ENCODE results near the gene FNDC3B. TPM values are rescaled to one million over a fixed set of nuclear protein-coding genes. Genes with fewer than 3 reads are reported as not detected.

Gene FNDC3B
- total and polyA plus RNA-seq, 9 of the 15 experiments (the other 6 are each of a cell fraction or from before 2014, with no cell fraction given) = 7.0 to 35.8 (median 16.2) TPM

DNA sequence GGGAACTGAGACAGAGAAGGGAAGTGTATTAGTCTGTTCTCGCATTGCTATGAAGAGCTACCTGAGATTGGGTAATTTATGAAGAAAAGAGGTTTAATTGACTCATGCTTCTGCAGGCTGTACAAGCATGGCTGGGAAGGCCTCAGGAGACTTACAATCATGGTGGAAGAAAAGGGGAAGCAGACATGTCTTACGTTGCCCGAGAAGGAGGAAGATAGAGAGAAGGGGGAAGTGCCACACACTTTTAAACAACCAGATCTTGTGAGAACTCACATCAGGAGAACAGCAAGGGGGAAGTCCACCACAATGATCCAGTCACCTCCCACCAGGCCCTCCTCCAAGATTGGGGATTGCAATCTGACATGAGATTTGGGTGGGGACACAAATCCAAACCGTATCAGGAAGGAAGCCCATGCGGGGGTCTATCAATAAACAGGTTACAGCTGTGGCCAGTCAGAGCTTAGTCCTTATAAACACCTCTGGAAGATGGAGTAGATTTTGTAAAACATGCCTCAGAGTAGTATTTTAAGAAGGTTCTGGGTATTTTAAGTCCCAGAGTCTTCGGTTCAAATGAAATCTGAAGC is 254.9 kb downstream of the FNDC3B start:
- no peak for ATAC-seq
- DNase-seq (ENCODE audit: extremely low read depth in 1 of 4, low spot score in 3 of 4) = no peak
- Histone ChIP-seq H3K36me3 (ENCODE audit: control insufficient read depth, insufficient read depth, low read length) (peaks cover 72% of the 10 kb centered on the region; the same call in 2 of the 3 replicates), H3K9me1 (ENCODE audit: control insufficient read depth, insufficient read depth, low read length) (no peaks in the 10 kb centered on the region), H3K27ac (ENCODE audit: extremely low read depth, low read depth, low read length) (no peak overlapping the region), H2AFZ (ENCODE audit: low read depth, low read length) (no peak overlapping the region), H3K9me3 (replicated peaks; ENCODE audit: control insufficient read depth, insufficient read depth, low read depth, low read length) (no peaks in the 10 kb centered on the region), H3K79me2 (ENCODE audit: control insufficient read depth, insufficient read depth, low read length) (no peaks in the 10 kb centered on the region), H3K4me2 (ENCODE audit: insufficient read depth, low read length) (no peak overlapping the region), H3K4me3 (no peak overlapping the region), H3K4me1 (replicated peaks in 1 of 2; ENCODE audit: control insufficient read depth in 2 of 2, insufficient read depth in 2 of 2, low read length in 2 of 2) (no peaks in the 10 kb centered on the region), H3K9ac (ENCODE audit: insufficient read depth in 1 of 2, low read depth in 2 of 2, low read length in 2 of 2) (no peak overlapping the region), H3K27me3 (ENCODE audit: control insufficient read depth in 2 of 2, insufficient read depth in 2 of 2, low read length in 2 of 2) (no peaks in the 10 kb centered on the region), H4K20me1 (replicated peaks; ENCODE audit: control insufficient read depth, insufficient read depth, low read length) (no peaks in the 10 kb centered on the region)
- WGBS (ENCODE audit: insufficient coverage, low coverage, missing lambda C conversion rate) = 88% methylated on average over 6 of the region's 6 CpGs
- no TSS peak for BruUV-seq (replicated peaks)
- ChIA-PET CTCF (ENCODE audit: low intra/inter-chr PET ratio) (interaction anchor here (0.5 kb wide), 1 partner anchor 1919 kb away, joined by 6 read pairs; no protein-coding TSS in a partner anchor), POLR2A (interaction anchor here (0.6 kb wide), 1 partner anchor 216 kb away, joined by 3 read pairs; no protein-coding TSS in a partner anchor)
- TF ChIP-seq MCM7 (IDR thresholded peaks at IDR 0.05) = no peak
- TF ChIP-seq TRIM24 (IDR thresholded peaks at IDR 0.05) = peak in 1 of 2 experiments; percentile 25; a peak in 1 of 4 replicates
- TF ChIP-seq ZNF766 (CRISPR knock-in tag; conservative IDR thresholded peaks at IDR 0.05) = 0 out of 2 replicates have a peak, but pooled peaks have one; percentile 27
- TF ChIP-seq SPI1 (IDR thresholded peaks at IDR 0.05; ENCODE audit: borderline replicate concordance, low read depth, low read length) = peak; percentile 49; the same call in 1 of the 2 replicates
- TF ChIP-seq ILK (tag; IDR thresholded peaks at IDR 0.05; ENCODE audit: borderline replicate concordance, low read depth) = no peak
- FAIRE-seq = no peak
- in situ Hi-C loops (cut with MboI) (no loop called here), intact Hi-C loops (cut with micrococcal nuclease) (no loop called here)
